ENCODE data around the gene SEC63.

GRCh38 chr6:107819964-107820337 lies 138.1 kb downstream of the SEC63 start:
- no peak for TF ChIP-seq TAF1 (IDR thresholded peaks at IDR 0.05; ENCODE audit: borderline replicate concordance, insufficient read depth, low read length)
- TF ChIP-seq POLR2AphosphoS5 (IDR thresholded peaks at IDR 0.05; ENCODE audit: low read depth, low read length) = no peak
- no peak for TF ChIP-seq SIN3A (IDR thresholded peaks at IDR 0.05; ENCODE audit: borderline replicate concordance, insufficient read depth, low read length)
